ENCODE results near the gene PLEKHA7.

Gene PLEKHA7

GRCh38 chr11:16873289-16873688 lies 140.9 kb downstream of the PLEKHA7 start:
- TF ChIP-seq TAF1 (IDR thresholded peaks at IDR 0.05; ENCODE audit: borderline replicate concordance, insufficient read depth, low read length) (no peak), FOXP2 (optimal IDR thresholded peaks at IDR 0.05; ENCODE audit: borderline replicate concordance, extremely low read depth, extremely low read length, insufficient read depth) (no peak), SIN3A (IDR thresholded peaks at IDR 0.05; ENCODE audit: borderline replicate concordance, insufficient read depth, low read length) (no peak), POLR2AphosphoS5 (IDR thresholded peaks at IDR 0.05; ENCODE audit: low read depth, low read length) (no peak), REST (IDR thresholded peaks at IDR 0.05; ENCODE audit: insufficient read depth in 1 of 2, low read depth in 2 of 2, low read length in 2 of 2) (no peak)

GRCh38 chr11:16871368-16871767 lies 142.8 kb downstream of the PLEKHA7 start:
- TF ChIP-seq SIN3A (IDR thresholded peaks at IDR 0.05; ENCODE audit: borderline replicate concordance, insufficient read depth, low read length) (no peak), FOXP2 (optimal IDR thresholded peaks at IDR 0.05; ENCODE audit: borderline replicate concordance, extremely low read depth, extremely low read length, insufficient read depth) (no peak), POLR2AphosphoS5 (IDR thresholded peaks at IDR 0.05; ENCODE audit: low read depth, low read length) (no peak), TAF1 (IDR thresholded peaks at IDR 0.05; ENCODE audit: borderline replicate concordance, insufficient read depth, low read length) (no peak), REST (IDR thresholded peaks at IDR 0.05; ENCODE audit: insufficient read depth in 1 of 2, low read depth in 2 of 2, low read length in 2 of 2) (no peak)

- no peak for TF ChIP-seq SIN3A (IDR thresholded peaks at IDR 0.05; ENCODE audit: borderline replicate concordance, insufficient read depth, low read length)
Measured at GRCh38 chr11:16867097-16867496, 147.1 kb downstream of the PLEKHA7 start.

- no peak for TF ChIP-seq TAF1 (IDR thresholded peaks at IDR 0.05; ENCODE audit: borderline replicate concordance, insufficient read depth, low read length)
Measured at GRCh38 chr11:16863389-16863788, 150.8 kb downstream of the PLEKHA7 start.

GRCh38 chr11:16862726-16863125 lies 151.5 kb downstream of the PLEKHA7 start:
- TF ChIP-seq SIN3A (IDR thresholded peaks at IDR 0.05; ENCODE audit: borderline replicate concordance, insufficient read depth, low read length) (no peak), POLR2AphosphoS5 (IDR thresholded peaks at IDR 0.05; ENCODE audit: low read depth, low read length) (no peak), REST (IDR thresholded peaks at IDR 0.05; ENCODE audit: insufficient read depth in 1 of 2, low read depth in 2 of 2, low read length in 2 of 2) (no peak), FOXP2 (optimal IDR thresholded peaks at IDR 0.05; ENCODE audit: borderline replicate concordance, extremely low read depth, extremely low read length, insufficient read depth) (no peak)

GRCh38 chr11:16861862-16862261 lies 152.4 kb downstream of the PLEKHA7 start:
- TF ChIP-seq POLR2AphosphoS5 (IDR thresholded peaks at IDR 0.05; ENCODE audit: low read depth, low read length): no peak
- TF ChIP-seq REST (IDR thresholded peaks at IDR 0.05; ENCODE audit: insufficient read depth in 1 of 2, low read depth in 2 of 2, low read length in 2 of 2): no peak
- TF ChIP-seq FOXP2 (optimal IDR thresholded peaks at IDR 0.05; ENCODE audit: borderline replicate concordance, extremely low read depth, extremely low read length, insufficient read depth): no peak
- TF ChIP-seq SIN3A (IDR thresholded peaks at IDR 0.05; ENCODE audit: borderline replicate concordance, insufficient read depth, low read length): no peak
- no peak for TF ChIP-seq TAF1 (IDR thresholded peaks at IDR 0.05; ENCODE audit: borderline replicate concordance, insufficient read depth, low read length)

Data from PFSK-1 (cell line).